GM12873 (cell line): Measurements from ENCODE around the gene WDR82.

Experiments used
- TF ChIP-seq, protein P1 (sequence below): IDR thresholded peaks from 2 replicates; pipeline ENCODE4 v1.5.1; 2012; ENCODE audit warnings: low read depth, mild to moderate bottlenecking, moderate library complexity, low read length, control low read depth; ENCODE audit not compliant: insufficient read depth; ENCODE audit errors: missing control alignments

WDR82 gene

DNA sequence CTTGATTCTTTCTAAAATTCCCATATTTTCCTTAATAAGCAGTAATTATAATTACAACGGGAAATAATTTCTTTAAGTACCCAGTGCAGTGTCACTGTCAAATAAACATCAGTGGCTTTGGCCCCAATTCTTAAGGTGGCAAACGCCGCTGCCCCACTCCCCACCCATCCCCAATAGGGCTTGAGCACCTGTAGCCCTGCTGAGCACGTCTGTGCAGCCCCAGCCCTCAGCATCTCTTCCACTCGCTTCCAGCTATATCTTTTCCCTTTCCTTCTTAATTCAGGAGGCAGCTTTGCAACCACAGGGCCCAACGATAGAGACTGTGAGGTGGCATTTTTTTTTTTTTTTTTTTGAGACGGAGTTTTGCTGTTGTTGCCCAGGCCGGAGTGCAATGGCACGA, 23.8 kb downstream of the WDR82 start:
- TF ChIP-seq, protein P1, sequence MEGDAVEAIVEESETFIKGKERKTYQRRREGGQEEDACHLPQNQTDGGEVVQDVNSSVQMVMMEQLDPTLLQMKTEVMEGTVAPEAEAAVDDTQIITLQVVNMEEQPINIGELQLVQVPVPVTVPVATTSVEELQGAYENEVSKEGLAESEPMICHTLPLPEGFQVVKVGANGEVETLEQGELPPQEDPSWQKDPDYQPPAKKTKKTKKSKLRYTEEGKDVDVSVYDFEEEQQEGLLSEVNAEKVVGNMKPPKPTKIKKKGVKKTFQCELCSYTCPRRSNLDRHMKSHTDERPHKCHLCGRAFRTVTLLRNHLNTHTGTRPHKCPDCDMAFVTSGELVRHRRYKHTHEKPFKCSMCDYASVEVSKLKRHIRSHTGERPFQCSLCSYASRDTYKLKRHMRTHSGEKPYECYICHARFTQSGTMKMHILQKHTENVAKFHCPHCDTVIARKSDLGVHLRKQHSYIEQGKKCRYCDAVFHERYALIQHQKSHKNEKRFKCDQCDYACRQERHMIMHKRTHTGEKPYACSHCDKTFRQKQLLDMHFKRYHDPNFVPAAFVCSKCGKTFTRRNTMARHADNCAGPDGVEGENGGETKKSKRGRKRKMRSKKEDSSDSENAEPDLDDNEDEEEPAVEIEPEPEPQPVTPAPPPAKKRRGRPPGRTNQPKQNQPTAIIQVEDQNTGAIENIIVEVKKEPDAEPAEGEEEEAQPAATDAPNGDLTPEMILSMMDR: no peak

DNA sequence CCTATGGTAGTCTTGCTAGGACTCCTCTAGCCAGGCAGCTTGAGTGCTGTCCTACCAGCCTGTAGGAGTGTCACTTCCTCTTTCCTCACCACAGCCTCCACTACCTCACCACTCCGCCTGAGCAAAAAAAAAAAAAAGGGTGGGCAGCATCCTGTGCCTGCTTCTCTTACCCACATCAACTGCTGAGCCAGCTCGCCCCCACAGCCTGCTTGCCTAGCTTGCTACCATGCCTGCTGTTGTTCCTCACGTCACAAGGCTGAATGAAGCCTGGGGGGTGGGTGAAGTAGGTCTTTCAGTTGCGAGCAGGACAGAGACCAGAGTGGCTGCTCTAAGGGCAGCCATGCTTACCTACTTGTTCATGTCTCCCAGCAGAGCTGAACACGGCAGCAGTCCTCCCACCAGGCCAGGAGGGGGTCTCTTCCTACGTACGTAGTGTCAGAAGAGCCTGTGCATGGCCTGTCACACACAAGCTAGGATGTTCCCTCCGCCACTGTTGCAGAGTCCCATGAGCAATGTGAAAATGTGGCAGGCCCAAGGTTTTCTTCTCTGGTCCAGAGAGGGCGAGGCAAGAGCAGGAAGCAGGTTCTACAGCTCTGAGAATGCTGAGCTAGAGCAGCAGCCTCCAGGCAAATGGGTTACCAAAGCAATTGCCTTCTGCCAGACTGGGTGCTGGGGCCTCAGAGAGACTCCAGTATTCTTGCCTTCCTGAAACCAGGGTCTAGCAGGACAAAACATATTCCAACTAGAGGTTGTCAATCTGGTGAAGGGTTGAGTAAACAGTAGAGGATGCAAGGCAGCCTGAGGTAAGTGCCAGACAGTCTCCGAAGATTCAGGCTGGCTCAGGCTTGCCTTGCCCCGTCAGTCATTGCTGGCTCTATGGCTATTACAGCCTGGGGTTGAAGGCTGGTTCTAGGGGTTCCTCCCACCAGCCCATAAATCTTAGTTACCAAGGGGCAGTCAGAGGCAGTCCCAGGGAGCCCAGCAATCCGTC, 24.8 kb downstream of the WDR82 start:
- TF ChIP-seq, protein P1: no peak

GRCh38 chr3:52250122-52250521, 28.3 kb downstream of the WDR82 start:
- TF ChIP-seq, protein P1: no peak

DNA sequence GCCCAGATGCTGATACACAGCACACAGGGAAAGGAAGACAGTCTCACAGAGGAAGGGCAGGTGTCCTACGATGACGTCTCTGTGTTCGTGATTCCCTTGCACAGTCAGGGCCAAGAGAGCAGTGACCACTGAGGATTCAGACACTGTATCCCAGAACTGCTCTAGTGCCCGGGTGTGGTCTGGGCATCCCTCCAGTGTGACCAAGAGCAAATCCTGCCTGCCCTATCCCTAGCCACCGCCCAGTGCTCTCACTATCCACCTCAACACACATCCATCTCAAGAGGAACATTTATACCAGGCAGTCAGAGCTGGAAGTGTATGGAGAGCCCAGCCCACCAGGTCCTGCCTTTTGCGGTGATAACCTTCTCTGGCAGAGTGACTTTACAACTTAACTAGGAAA, 28.8 kb downstream of the WDR82 start:
- TF ChIP-seq, protein P1: no peak

GRCh38 chr3:52248816-52249547, 29.5 kb downstream of the WDR82 start:
- TF ChIP-seq, protein P1: no peak

- TF ChIP-seq, protein P1: no peak
These were observed 30.3 kb downstream of the WDR82 start for GRCh38 chr3:52248165-52248541.
